Endothelial cell (in vitro differentiated cells): ENCODE results near the gene AVEN. TPM values are rescaled to one million over a fixed set of nuclear protein-coding genes. Genes with fewer than 3 reads are reported as not detected.

Experiments
- DNase-seq: peaks from one replicate; pipeline ENCODE4 v3.0.0; 2021; ENCODE audit warnings: low spot score
- H3K27ac Mint-ChIP-seq: one replicate; pipeline ENCODE4 v1.8.0; 2021; ENCODE audit warnings: mixed read lengths, inconsistent platforms; ENCODE audit not compliant: unreplicated experiment
- H3K27me3 Mint-ChIP-seq: one replicate; pipeline ENCODE4 v1.8.0; 2021; ENCODE audit warnings: mild to moderate bottlenecking, moderate library complexity, mixed read lengths, inconsistent platforms; ENCODE audit not compliant: unreplicated experiment
- H3K36me3 Mint-ChIP-seq: one replicate; pipeline ENCODE4 v1.8.0; 2021; ENCODE audit warnings: mild to moderate bottlenecking, low read depth, mixed read lengths, inconsistent platforms; ENCODE audit not compliant: unreplicated experiment
- H3K4me1 Mint-ChIP-seq: one replicate; pipeline ENCODE4 v1.8.0; 2021; ENCODE audit warnings: mild to moderate bottlenecking, mixed read lengths, inconsistent platforms; ENCODE audit not compliant: unreplicated experiment
- H3K4me3 Mint-ChIP-seq: one replicate; pipeline ENCODE4 v1.8.0; 2021; ENCODE audit warnings: mild to moderate bottlenecking, mixed read lengths, inconsistent platforms; ENCODE audit not compliant: unreplicated experiment
- H3K9me3 Mint-ChIP-seq: one replicate; pipeline ENCODE4 v1.8.0; 2021; ENCODE audit warnings: mixed read lengths, inconsistent platforms; ENCODE audit not compliant: unreplicated experiment
- CTCF ChIP-seq: fragments of 200-600 bp; sonication (generic); IDR thresholded peaks from one replicate; pipeline ENCODE4 v1.5.0; 2021; ENCODE audit warnings: antibody characterized with exemption; ENCODE audit not compliant: unreplicated experiment
- total RNA-seq: library from RNA; stranded (reverse); fragmentation: NEBNext Ultra II Directional; extraction: Animal tissue kit (Norgen Biotek cat#: 25700); gene quantifications from one replicate; pipeline ENCODE4 v1.2.1, GENCODE V29; 2021; ENCODE audit not compliant: unreplicated experiment

Gene AVEN
- total RNA-seq, 1 donor from 2014 or later = 14.8 TPM

- H3K9me3 Mint-ChIP-seq = peaks cover 6% of the 10 kb centered on the region
- peaks cover 1% of the 10 kb centered on the region for H3K27me3 Mint-ChIP-seq
- H3K36me3 Mint-ChIP-seq = peaks cover 4% of the 10 kb centered on the region
- no peaks in the 10 kb centered on the region for H3K4me1 Mint-ChIP-seq
- H3K27ac Mint-ChIP-seq = no peak overlapping the region
- TF ChIP-seq CTCF = no peak
- no peak overlapping the region for H3K4me3 Mint-ChIP-seq
- DNase-seq = no peak
These were observed 10.1 kb upstream of the AVEN start for GRCh38 chr15:34049112-34049511.

DNA sequence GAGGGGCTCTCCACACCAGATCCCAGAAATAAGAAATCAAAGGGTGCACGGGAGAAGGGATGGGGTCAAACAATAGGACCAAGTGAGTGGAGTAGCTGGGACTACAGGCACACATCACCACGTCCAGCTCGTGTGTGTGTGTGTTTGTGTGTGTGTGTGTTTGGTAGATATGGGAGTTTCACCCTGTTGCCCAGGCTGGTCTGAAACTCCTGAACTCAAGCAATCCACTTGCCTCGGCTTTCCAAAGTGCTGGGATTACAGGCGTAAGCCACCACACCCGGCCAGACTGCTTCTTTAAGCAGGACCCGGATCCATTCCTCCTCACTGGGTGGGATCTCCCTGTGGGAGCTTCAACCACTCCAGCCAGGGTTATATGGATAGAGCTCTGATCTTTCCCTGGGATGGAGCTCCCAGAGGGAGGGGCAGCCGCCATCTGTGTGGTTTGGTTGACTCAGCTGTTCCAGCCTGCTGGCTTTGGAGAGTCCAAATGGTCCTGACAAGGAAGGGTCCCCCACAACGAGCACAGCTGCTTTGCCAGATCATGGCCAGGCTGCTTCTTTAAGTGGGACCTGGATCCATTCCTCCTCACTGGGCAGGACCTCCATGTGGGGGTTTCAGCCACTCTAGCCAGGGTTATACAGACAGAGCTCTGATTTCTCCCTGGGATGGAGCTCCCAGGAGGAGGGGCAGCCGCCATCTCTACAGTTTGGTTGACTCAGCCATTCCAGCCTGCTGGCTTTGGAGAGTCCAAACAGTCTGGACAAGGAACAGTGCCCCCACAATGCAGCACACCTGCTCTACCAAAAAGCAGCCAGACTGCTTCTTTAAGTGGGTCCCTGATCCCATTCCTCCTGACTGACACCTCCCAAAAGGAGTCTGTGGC lies 9.1 kb upstream of the AVEN start:
- Mint-ChIP-seq H3K4me1 (no peaks in the 10 kb centered on the region), H3K27me3 (peaks cover 1% of the 10 kb centered on the region), H3K9me3 (peaks cover 6% of the 10 kb centered on the region), H3K4me3 (no peak overlapping the region), H3K36me3 (peaks cover 4% of the 10 kb centered on the region), H3K27ac (no peak overlapping the region)
- TF ChIP-seq CTCF = no peak
- no peak for DNase-seq

GRCh38 chr15:34046471-34047145 lies 7.6 kb upstream of the AVEN start:
- Mint-ChIP-seq H3K36me3 (peaks cover 4% of the 10 kb centered on the region), H3K9me3 (peaks cover 6% of the 10 kb centered on the region), H3K4me1 (no peaks in the 10 kb centered on the region), H3K27ac (no peak overlapping the region), H3K4me3 (no peak overlapping the region), H3K27me3 (no peaks in the 10 kb centered on the region)
- no peak for TF ChIP-seq CTCF
- no peak for DNase-seq

GRCh38 chr15:34043813-34044212 lies 4.8 kb upstream of the AVEN start:
- H3K36me3 Mint-ChIP-seq = no peaks in the 10 kb centered on the region
- no peak for DNase-seq
- H3K4me1 Mint-ChIP-seq = peaks cover 3% of the 10 kb centered on the region
- TF ChIP-seq CTCF = no peak
- no peaks in the 10 kb centered on the region for H3K9me3 Mint-ChIP-seq
- no peaks in the 10 kb centered on the region for H3K27me3 Mint-ChIP-seq
- H3K27ac Mint-ChIP-seq = no peak overlapping the region
- no peak overlapping the region for H3K4me3 Mint-ChIP-seq

DNA sequence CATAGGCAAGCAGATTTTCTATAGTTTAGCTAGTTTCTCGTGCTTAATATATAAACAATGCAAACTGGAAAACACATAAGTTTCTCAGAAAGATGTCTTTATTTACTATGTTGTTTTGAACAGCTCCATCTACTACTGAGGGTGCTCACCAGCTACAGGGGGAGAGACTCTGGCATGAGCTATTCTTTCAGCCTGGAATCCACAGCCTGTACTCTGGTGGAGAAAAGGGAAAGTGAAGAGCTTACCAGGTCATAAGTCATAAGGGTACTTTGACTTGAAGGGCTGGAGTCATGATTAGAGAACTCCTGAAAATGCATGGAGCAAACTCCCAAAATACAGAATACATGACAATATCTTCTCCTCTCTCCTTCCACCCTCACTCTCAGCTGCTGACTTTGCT lies 4.4 kb upstream of the AVEN start:
- peaks cover 3% of the 10 kb centered on the region for H3K4me1 Mint-ChIP-seq
- no peaks in the 10 kb centered on the region for H3K36me3 Mint-ChIP-seq
- TF ChIP-seq CTCF = no peak
- no peaks in the 10 kb centered on the region for H3K9me3 Mint-ChIP-seq
- DNase-seq = no peak
- no peak overlapping the region for H3K4me3 Mint-ChIP-seq
- no peaks in the 10 kb centered on the region for H3K27me3 Mint-ChIP-seq
- no peak overlapping the region for H3K27ac Mint-ChIP-seq
